Skeletal muscle tissue (tissue), 4 donors: ENCODE measurements around the gene ZNG1B. TPM values are rescaled to one million over a fixed set of nuclear protein-coding genes. Genes with fewer than 3 reads are reported as not detected.
A peak's percentile ranks its signal among the peaks of the same experiment; 100 is the strongest.
"Not testable (repeated sequence)": the region's sequence is repeated elsewhere in the genome, so short reads cannot be mapped to it uniquely, and the experiment has no call there.

ENCODE experiments used
- H3K27ac ChIP-seq: one replicate; pipeline ENCODE4 v1.7.0; 2013; ENCODE audit warnings: mild to moderate bottlenecking, low read depth, low read length, inconsistent platforms
- H3K27me3 ChIP-seq, 3 donors: one replicate each; pipeline ENCODE4 v1.7.0; 2013; ENCODE audit warnings: low read length in 3 of 3; ENCODE audit not compliant: control insufficient read depth in 3 of 3, insufficient read depth in 3 of 3
- H3K36me3 ChIP-seq, 3 donors: one replicate each; pipeline ENCODE4 v1.7.0; 2013; ENCODE audit warnings: low read length in 3 of 3; ENCODE audit not compliant: control insufficient read depth in 3 of 3, insufficient read depth in 3 of 3
- H3K4me1 ChIP-seq, 3 donors: one replicate each; pipeline ENCODE4 v1.7.0; 2013; ENCODE audit warnings: low read length in 3 of 3, mild to moderate bottlenecking in 3 of 3; ENCODE audit not compliant: control insufficient read depth in 3 of 3, insufficient read depth in 3 of 3
- H3K4me3 ChIP-seq, 3 donors: one replicate each; pipeline ENCODE4 v1.7.0; 2013; ENCODE audit warnings: low read length in 3 of 3
- H3K9ac ChIP-seq, 3 donors: one replicate each; pipeline ENCODE4 v1.7.0; 2013; ENCODE audit warnings: low read length in 3 of 3, mild to moderate bottlenecking in 3 of 3, moderate library complexity in 2 of 3, low read depth in 1 of 3
- H3K9me3 ChIP-seq, 3 donors: one replicate each; pipeline ENCODE4 v1.7.0; 2013; ENCODE audit warnings: low read length in 3 of 3; ENCODE audit not compliant: control insufficient read depth in 3 of 3
- total RNA-seq: library from RNA; depleted of rRNA; stranded (reverse); fragments of >200 nt; gene quantifications from one replicate; pipeline ENCODE4 v1.2.3, GENCODE V29; 2014
- donor health status: Osteomylitis.

ZNG1B gene
- total RNA-seq, 1 donor from 2014 or later: 19.8 TPM

DNA sequence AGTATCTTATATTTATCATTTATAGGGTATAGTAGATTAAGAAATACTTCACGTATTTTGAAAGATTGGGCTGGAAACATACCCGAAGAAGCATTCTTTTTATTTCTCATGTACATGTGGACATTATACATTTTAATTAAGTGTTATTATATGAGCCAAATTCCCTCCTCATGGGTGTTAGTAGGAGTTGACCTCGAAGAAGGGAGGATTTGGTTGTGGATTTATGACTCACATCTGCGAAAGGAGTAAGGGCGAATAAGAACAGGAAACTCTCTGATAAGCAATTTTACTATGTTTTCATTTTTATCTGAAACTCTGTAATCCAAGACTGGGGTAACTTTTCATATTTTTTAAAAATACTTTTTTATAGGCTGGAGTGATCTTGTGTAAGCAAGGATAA is 84.0 kb downstream of the ZNG1B start:
- not testable (repeated sequence) for H3K36me3 ChIP-seq, H3K27me3 ChIP-seq, H3K27ac ChIP-seq, H3K4me1 ChIP-seq, H3K9me3 ChIP-seq, H3K4me3 ChIP-seq, H3K9ac ChIP-seq

DNA sequence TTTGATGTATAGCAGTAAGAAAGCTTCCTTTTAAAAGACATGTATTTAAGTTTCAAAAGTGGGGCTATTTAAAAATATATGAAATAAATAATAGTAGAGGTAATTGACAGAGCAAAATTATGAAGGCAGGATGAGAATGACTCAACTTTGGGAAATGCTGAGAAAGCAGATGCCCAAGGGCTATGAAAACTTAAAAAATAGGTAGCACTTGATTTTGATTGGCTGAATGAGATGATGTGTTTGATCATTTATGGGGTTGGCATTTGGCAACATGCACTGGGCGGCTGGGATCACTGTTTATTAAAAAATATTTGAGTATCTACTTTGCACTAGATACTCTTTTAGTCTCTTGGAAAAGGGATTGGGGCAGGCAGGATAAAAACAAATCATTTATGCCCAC is 87.5 kb downstream of the ZNG1B start:
- not testable (repeated sequence) for H3K4me1 ChIP-seq, H3K9me3 ChIP-seq, H3K27ac ChIP-seq, H3K36me3 ChIP-seq, H3K4me3 ChIP-seq, H3K27me3 ChIP-seq, H3K9ac ChIP-seq

DNA sequence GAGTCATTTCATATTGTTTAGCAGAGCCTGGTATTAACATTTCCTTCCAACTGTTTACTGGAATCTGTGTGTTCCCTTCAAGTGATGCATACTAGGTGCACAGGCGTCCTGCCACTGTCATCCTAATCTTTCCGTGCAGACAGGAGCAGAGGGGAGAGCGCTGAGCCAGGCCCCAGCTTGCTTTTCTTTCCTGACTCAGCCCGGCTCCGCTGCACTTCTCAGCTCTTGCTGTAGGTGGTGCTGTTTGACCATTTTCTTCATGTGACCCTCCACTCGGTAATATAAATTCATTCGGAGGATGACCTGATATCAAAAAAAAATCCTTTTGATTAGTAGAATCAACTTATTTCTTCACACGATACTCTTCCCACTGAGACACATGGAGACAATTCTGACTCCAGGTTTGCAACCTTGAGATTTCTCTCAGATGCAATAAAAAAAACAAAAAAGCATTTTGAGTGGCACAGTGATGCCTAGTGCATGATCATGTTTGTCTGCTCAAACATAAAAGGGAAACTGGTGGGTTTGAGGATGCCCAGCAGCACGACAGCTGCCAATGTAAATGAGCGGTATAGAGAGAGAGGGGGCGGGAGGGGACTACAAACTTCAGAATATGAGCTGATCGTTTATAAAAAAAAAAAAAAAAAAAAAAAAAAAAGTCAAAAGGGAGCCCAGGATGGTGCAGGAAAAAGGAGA is 90.0 kb downstream of the ZNG1B start:
- not testable (repeated sequence) for H3K27ac ChIP-seq, H3K4me1 ChIP-seq, H3K9ac ChIP-seq, H3K27me3 ChIP-seq, H3K9me3 ChIP-seq, H3K4me3 ChIP-seq, H3K36me3 ChIP-seq

DNA sequence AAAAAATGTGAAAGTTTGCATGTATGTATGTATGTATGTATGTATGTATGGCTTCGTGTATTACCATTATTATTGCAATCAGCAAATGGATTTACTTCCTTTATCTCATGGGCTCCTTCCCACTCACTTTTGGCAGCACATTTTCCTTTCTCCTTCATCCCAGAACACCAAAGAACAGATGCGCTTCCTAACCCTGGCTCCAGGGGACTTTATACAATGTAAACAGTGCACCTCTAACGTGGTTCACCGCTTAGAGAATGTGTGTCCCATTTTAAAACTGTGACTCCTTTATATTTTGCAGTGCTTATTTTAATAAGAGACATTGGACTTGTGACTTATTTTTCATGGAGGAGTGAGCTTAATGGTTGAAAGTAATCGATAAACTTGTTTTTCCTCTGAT is 90.6 kb downstream of the ZNG1B start:
- H3K4me1 ChIP-seq, H3K9me3 ChIP-seq, H3K9ac ChIP-seq, H3K4me3 ChIP-seq, H3K36me3 ChIP-seq, H3K27ac ChIP-seq, H3K27me3 ChIP-seq: not testable (repeated sequence)

DNA sequence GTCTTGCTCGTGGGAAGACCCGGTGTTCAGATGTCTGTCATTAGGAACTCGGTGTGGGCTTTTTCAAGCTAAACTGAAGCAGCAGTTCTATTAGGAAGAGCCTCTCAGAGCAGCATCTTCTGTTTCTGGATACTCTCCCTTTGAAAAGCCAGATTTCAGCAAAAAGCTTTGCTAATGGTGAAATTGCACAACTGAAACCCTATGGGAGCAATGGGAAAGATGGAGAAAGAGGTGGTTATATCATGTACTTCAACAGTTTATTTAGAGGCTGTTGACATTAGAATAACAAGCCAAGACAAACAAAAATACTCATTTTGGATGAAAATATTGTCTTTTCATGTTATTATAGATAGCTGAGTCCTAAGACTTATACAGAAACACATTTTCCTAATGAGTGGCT is 91.4 kb downstream of the ZNG1B start:
- not testable (repeated sequence) for H3K27ac ChIP-seq, H3K9me3 ChIP-seq, H3K36me3 ChIP-seq, H3K27me3 ChIP-seq, H3K4me1 ChIP-seq, H3K4me3 ChIP-seq, H3K9ac ChIP-seq

DNA sequence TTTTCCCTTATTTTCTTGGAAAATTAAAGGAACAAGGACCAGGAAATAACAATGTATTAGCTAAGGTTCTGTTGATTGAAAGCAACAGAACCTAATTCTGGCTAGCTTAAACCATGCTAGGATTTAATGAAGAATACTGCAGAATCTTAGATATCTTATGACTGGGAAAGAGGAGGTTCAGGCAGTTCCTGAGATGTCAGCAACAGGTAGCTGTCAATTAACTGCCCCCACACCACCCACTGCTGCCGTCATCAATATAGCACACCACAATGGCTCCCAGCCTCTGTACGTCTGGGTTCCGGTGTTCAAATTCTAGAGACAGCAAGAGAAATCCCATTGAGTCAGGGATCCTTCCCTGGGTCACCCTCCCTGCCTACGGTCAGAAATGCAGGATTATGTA is 95.5 kb downstream of the ZNG1B start:
- not testable (repeated sequence) for H3K27me3 ChIP-seq, H3K4me3 ChIP-seq, H3K9ac ChIP-seq, H3K4me1 ChIP-seq, H3K27ac ChIP-seq, H3K36me3 ChIP-seq, H3K9me3 ChIP-seq

DNA sequence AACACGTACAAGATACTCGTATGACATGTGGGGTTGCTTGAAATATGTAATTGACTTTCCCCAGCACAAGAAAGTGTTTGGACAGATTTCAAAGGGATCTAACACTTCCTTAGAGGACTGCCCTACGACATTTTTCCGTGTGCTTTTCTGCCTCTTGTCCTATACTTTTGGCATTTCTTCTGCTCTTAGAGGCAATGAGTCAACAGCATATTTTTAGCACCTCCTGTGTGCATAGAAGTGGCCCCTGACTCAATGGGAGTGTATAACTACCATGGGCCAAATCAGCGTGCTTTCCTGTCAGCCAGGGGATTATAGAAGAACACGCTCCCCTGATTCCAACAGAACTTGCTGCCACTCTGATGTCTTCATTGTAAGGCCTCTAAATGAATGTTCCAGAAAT is 99.1 kb downstream of the ZNG1B start:
- H3K27ac ChIP-seq, H3K9me3 ChIP-seq, H3K36me3 ChIP-seq, H3K4me1 ChIP-seq, H3K9ac ChIP-seq, H3K27me3 ChIP-seq, H3K4me3 ChIP-seq: not testable (repeated sequence)

DNA sequence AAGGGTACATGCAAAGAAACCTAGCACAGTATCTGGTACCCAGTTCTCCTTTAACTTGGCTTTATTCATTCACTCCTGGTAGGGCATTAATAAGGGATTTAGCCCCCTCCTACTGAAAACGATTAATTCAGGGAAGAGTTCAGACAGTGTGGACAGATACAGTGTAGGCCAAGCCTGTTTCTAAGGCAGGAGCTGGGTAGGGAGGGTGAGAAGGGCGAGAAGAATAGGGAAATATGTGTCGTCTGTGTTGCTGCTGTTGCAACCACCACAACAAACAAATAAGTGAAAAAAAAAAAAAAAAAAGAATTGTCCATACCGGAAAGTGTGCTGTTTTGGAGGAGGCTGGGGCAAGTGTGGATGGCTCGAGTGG is 103.3 kb downstream of the ZNG1B start:
- not testable (repeated sequence) for H3K4me3 ChIP-seq, H3K9me3 ChIP-seq, H3K9ac ChIP-seq, H3K4me1 ChIP-seq, H3K27ac ChIP-seq, H3K36me3 ChIP-seq, H3K27me3 ChIP-seq

DNA sequence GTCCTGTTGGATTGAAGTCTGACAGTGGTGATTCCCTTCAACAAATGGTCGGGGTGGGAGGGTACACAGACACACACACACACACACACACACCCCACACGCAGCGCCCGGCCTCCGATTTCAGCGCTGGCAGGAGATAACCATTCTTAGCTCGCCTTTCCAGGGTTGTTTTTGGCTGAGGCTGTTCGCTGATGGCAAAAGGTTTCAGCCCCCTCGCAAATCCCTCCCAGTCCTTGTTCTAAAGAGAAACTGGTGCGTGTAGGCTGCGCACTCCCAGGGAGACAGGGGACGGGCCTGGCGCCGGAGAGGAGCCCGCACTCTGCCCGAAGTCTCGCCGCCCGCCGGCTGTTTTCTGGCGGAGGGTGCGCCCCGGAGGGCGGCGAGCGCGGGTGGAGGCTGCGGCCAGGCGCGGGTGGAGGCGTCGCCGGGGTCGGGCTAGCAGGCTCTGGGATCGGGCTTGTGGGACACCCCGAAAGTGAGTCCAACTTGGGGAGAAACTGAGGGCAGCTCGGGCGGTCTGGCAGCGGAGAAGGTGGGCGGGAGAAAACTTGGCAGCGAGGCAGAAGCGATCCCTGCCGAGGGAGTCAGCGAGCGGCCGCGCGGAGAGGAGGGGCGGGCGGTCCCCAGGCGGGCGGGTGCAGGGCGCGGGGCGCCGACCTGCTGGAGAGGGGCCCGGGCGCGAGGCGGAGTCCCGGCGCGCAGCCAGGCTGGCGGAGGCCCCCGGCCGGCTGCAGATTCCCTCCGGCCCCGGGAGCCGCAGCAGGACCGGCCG is 103.9 kb downstream of the ZNG1B start:
- Histone ChIP-seq H3K27ac (peak overlapping the region; percentile 30), H3K9ac (peak overlapping the region; percentile 33 to 72 (median 71)), H3K4me3 (peak overlapping the region; percentile 60 to 65 (median 62))
- not testable (repeated sequence) for H3K36me3 ChIP-seq, H3K9me3 ChIP-seq, H3K27me3 ChIP-seq, H3K4me1 ChIP-seq

DNA sequence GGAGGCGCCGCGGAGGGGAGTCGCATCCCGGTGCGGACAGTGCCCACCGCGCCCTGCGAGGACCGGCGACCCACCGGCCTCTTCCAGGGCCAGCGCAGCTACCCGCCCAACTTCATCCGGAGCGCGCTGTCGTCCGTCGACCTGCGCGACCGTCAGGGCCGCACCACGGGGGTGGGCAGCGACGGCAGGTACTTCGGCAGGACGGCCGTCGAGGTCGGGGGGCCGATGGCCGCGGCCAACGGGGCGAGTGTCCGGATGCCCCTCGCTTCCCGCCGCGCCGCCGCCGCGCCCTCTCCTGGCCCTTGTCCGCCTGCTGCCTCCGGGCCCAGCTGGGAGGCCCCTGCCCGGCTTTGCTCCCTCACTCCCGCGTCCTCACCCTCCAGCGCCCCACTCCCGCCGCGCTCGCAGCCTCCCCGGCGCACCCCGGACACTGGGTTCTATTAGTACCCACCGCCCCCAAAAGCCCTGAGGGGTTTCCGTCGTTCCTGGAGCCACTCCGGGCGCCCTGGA is 104.5 kb downstream of the ZNG1B start:
- not testable (repeated sequence) for H3K27me3 ChIP-seq, H3K9me3 ChIP-seq, H3K36me3 ChIP-seq, H3K4me1 ChIP-seq, H3K27ac ChIP-seq
- Histone ChIP-seq H3K4me3 (peak overlapping the region in 2 of 3 donors; percentile 41 to 62), H3K9ac (peak overlapping the region in 1 of 3 donors; percentile 72)
